ENCODE measurements around the gene NCOA3. TPM values are rescaled to one million over a fixed set of nuclear protein-coding genes. Genes with fewer than 3 reads are reported as not detected.

Gene NCOA3
- total and polyA plus RNA-seq, 2 donors (not counting 1 experiment from before 2014, with no cell fraction given): 22.3 to 23.1 TPM

DNA sequence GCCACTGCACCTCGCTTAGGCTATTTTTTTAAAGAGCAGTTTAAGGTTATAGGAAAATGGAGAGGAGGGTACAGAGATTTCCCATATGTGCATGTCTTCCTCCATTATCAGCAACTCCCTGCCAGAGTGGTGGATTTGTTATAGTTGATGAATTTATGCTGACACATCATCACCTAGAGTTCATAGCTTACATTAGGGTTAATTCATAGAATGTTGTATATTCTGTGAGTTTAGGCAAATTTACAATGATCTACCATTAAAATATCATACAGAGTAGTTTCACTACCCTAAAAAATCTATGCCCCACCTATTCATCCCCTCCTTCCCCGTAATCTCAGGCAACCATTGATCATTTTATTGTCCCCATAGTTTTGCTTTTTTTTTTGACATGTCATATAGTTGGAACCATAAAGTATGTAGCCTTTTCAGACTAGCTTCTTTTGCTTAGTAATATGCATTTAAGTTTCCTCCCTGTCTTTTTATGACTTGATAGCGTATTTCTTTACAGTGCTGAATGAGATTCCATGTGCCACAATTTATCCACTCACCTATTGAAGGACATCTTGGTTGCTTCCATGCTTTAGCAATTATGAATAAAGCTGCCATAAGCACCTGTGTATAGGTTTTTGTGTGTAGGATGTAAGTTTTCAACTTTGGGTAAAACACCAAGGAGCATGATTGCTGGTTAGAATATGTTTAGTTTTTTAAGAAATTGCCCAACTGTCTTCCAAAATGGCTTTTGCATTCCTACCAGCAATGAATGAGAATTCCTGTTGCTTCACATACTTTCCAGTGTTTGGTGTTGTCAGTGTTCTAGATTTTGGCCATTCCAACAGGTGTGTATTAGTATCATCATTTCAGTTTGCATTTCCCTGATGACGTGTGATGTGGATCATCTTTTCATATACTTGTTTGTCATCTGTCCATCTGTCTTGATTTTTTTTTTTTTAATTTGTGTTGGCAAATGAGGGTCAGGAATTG lies 60.2 kb downstream of the NCOA3 start:
- TF ChIP-seq EZH2 (IDR thresholded peaks at IDR 0.05; ENCODE audit: low read length, missing control alignments) (no peak), CTCF (conservative IDR thresholded peaks at IDR 0.05 in 1 of 2, IDR thresholded peaks at IDR 0.05 in 1 of 2; ENCODE audit: low read depth in 1 of 2, low read length in 2 of 2) (no peak)
- H3K27me3 ChIP-seq (ENCODE audit: control insufficient read depth, insufficient read depth, low read length): no peaks in the 10 kb centered on the region
- no peak overlapping the region for H3K9ac ChIP-seq (ENCODE audit: insufficient read depth, low read length)
- no peak overlapping the region for H3K27ac ChIP-seq (ENCODE audit: insufficient read depth, low read length)
- no peak overlapping the region for H3K4me2 ChIP-seq (ENCODE audit: extremely low read depth, insufficient read depth, low read length)
- H3K4me3 ChIP-seq (replicated peaks in 1 of 4; ENCODE audit: control extremely low read depth in 1 of 4, insufficient read depth in 1 of 4, low read depth in 3 of 4, low read length in 4 of 4): no peak overlapping the region
- H2AFZ ChIP-seq (ENCODE audit: low read length): no peak overlapping the region
- no peaks in the 10 kb centered on the region for H3K4me1 ChIP-seq (ENCODE audit: control insufficient read depth, extremely low read depth, insufficient read depth, low read length)
- peaks cover 5% of the 10 kb centered on the region for H3K79me2 ChIP-seq (ENCODE audit: control insufficient read depth, insufficient read depth, low read length)
- no peaks in the 10 kb centered on the region for H3K36me3 ChIP-seq (ENCODE audit: control insufficient read depth, insufficient read depth, low read length)
- no peak for DNase-seq (ENCODE audit: low read depth in 2 of 2)
- no peaks in the 10 kb centered on the region for H3K9me3 ChIP-seq (ENCODE audit: control insufficient read depth, insufficient read depth, low read depth, low read length)
- H4K20me1 ChIP-seq (ENCODE audit: control insufficient read depth, extremely low read depth, insufficient read depth, low read length): no peaks in the 10 kb centered on the region

- H4K20me1 ChIP-seq (ENCODE audit: control insufficient read depth, extremely low read depth, insufficient read depth, low read length): no peaks in the 10 kb centered on the region
- H2AFZ ChIP-seq (ENCODE audit: low read length): no peak overlapping the region
- no peaks in the 10 kb centered on the region for H3K9me3 ChIP-seq (ENCODE audit: control insufficient read depth, insufficient read depth, low read depth, low read length)
- H3K4me3 ChIP-seq (replicated peaks in 1 of 4; ENCODE audit: control extremely low read depth in 1 of 4, insufficient read depth in 1 of 4, low read depth in 3 of 4, low read length in 4 of 4): no peak overlapping the region
- no peak for DNase-seq (ENCODE audit: low read depth in 2 of 2)
- no peak for TF ChIP-seq CTCF (conservative IDR thresholded peaks at IDR 0.05 in 1 of 2, IDR thresholded peaks at IDR 0.05 in 1 of 2; ENCODE audit: low read depth in 1 of 2, low read length in 2 of 2)
- TF ChIP-seq EZH2 (IDR thresholded peaks at IDR 0.05; ENCODE audit: low read length, missing control alignments): no peak
- H3K4me2 ChIP-seq (ENCODE audit: extremely low read depth, insufficient read depth, low read length): no peak overlapping the region
- H3K36me3 ChIP-seq (ENCODE audit: control insufficient read depth, insufficient read depth, low read length): no peaks in the 10 kb centered on the region
- H3K27me3 ChIP-seq (ENCODE audit: control insufficient read depth, insufficient read depth, low read length): no peaks in the 10 kb centered on the region
- no peak overlapping the region for H3K27ac ChIP-seq (ENCODE audit: insufficient read depth, low read length)
- no peak overlapping the region for H3K9ac ChIP-seq (ENCODE audit: insufficient read depth, low read length)
- H3K4me1 ChIP-seq (ENCODE audit: control insufficient read depth, extremely low read depth, insufficient read depth, low read length): peaks cover 2% of the 10 kb centered on the region
- peaks cover 5% of the 10 kb centered on the region for H3K79me2 ChIP-seq (ENCODE audit: control insufficient read depth, insufficient read depth, low read length)
Observed at GRCh38 chr20:47566269-47566668, 64.6 kb downstream of the NCOA3 start.

GRCh38 chr20:47568019-47568418 lies 66.3 kb downstream of the NCOA3 start:
- H3K4me2 ChIP-seq (ENCODE audit: extremely low read depth, insufficient read depth, low read length): peak overlapping the region; percentile 54
- no peak overlapping the region for H3K27ac ChIP-seq (ENCODE audit: insufficient read depth, low read length)
- no peaks in the 10 kb centered on the region for H4K20me1 ChIP-seq (ENCODE audit: control insufficient read depth, extremely low read depth, insufficient read depth, low read length)
- no peaks in the 10 kb centered on the region for H3K36me3 ChIP-seq (ENCODE audit: control insufficient read depth, insufficient read depth, low read length)
- TF ChIP-seq EZH2 (IDR thresholded peaks at IDR 0.05; ENCODE audit: low read length, missing control alignments) (no peak), CTCF (conservative IDR thresholded peaks at IDR 0.05 in 1 of 2, IDR thresholded peaks at IDR 0.05 in 1 of 2; ENCODE audit: low read depth in 1 of 2, low read length in 2 of 2) (no peak)
- DNase-seq (ENCODE audit: low read depth in 2 of 2): peak; percentile 90 to 99
- no peaks in the 10 kb centered on the region for H3K27me3 ChIP-seq (ENCODE audit: control insufficient read depth, insufficient read depth, low read length)
- H3K79me2 ChIP-seq (ENCODE audit: control insufficient read depth, insufficient read depth, low read length): peaks cover 3% of the 10 kb centered on the region
- H3K4me3 ChIP-seq (replicated peaks in 1 of 4; ENCODE audit: control extremely low read depth in 1 of 4, insufficient read depth in 1 of 4, low read depth in 3 of 4, low read length in 4 of 4): no peak overlapping the region
- H2AFZ ChIP-seq (ENCODE audit: low read length): no peak overlapping the region
- H3K4me1 ChIP-seq (ENCODE audit: control insufficient read depth, extremely low read depth, insufficient read depth, low read length): peaks cover 2% of the 10 kb centered on the region
- no peak overlapping the region for H3K9ac ChIP-seq (ENCODE audit: insufficient read depth, low read length)
- no peaks in the 10 kb centered on the region for H3K9me3 ChIP-seq (ENCODE audit: control insufficient read depth, insufficient read depth, low read depth, low read length)
